ENCODE data around the gene ARHGAP24.

DNA sequence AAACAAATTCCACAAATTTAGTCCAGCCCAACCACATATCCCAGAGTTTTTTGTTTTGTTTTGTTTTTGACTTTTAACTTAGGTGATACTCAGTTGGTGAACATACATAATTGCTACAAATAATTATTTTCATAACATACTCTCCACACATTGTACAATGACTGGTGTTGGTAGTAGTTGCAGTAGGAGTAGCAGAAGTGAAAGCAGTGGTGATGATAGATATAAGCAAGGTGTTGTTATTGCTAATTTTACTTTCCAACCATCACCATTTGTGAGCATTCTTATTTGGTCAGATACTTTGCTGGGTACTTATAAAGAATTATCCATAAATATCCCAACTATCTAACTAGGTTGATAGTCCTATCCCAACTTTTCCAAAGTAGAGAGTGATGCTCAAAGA, 47.3 kb downstream of the ARHGAP24 start:
- TF ChIP-seq POLR2A (IDR thresholded peaks at IDR 0.05) = no peak
- TF ChIP-seq, protein P1, sequence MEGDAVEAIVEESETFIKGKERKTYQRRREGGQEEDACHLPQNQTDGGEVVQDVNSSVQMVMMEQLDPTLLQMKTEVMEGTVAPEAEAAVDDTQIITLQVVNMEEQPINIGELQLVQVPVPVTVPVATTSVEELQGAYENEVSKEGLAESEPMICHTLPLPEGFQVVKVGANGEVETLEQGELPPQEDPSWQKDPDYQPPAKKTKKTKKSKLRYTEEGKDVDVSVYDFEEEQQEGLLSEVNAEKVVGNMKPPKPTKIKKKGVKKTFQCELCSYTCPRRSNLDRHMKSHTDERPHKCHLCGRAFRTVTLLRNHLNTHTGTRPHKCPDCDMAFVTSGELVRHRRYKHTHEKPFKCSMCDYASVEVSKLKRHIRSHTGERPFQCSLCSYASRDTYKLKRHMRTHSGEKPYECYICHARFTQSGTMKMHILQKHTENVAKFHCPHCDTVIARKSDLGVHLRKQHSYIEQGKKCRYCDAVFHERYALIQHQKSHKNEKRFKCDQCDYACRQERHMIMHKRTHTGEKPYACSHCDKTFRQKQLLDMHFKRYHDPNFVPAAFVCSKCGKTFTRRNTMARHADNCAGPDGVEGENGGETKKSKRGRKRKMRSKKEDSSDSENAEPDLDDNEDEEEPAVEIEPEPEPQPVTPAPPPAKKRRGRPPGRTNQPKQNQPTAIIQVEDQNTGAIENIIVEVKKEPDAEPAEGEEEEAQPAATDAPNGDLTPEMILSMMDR (IDR thresholded peaks at IDR 0.05) = no peak
- no peak for TF ChIP-seq POLR2AphosphoS5 (IDR thresholded peaks at IDR 0.05)

Measured in breast epithelium (tissue), 3 donors.